HG03558 (cell line): Measurements from ENCODE around the gene BICRA.
"Not testable (repeated sequence)": the region's sequence is repeated elsewhere in the genome, so short reads cannot be mapped to it uniquely, and the experiment has no call there.

Experiments used
- ATAC-seq: cut with Tn5 transposase; IDR thresholded peaks from one replicate; pipeline ENCODE4 v1.9.1; 2021; ENCODE audit warnings: moderate number of reproducible peaks; ENCODE audit not compliant: unreplicated experiment; ENCODE audit errors: extremely low read depth

The BICRA gene

DNA sequence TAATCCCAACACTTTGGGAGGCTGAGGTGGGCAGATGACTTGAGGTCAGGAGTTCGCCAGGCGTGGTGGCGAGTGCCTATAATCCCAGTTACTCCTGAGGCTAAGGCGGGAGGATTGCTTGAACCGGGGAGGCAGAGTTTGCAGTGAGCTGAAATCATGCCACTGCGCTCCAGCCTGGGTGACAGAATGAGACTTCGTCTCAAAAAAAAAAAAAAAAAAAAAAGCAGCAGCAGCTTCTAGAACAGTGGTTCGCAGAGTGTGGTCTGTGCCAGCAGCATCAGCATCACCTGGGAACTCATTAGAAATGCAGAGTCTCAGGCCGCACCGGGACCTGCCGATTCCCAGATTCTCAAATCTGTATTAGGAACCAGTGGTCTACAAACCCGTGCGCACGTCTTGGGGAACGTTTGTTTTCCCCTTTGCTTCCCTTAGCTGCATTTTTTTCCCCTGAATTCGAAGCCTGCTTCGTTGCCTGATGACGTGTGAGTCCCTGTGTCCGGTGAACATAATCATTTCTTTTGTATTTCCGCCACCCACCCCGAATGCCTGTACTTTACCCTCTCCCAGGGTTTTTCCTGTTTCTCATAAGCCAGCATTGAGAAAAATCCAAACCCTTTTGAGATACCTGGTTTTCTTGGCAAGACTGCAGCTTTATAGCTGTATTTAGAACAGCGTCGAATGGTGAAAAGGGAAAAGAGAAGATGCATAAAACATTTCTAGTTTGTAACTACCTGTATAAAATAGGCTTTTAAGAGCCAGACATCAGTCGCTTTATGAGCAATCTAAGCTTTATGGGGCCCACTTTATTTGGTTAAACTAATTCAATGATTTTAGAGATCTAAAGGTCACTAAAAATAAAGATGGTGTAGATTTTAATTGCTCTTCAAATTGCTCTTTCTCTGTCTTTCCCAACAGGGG lies 49.8 kb downstream of the BICRA start:
- ATAC-seq = no peak

DNA sequence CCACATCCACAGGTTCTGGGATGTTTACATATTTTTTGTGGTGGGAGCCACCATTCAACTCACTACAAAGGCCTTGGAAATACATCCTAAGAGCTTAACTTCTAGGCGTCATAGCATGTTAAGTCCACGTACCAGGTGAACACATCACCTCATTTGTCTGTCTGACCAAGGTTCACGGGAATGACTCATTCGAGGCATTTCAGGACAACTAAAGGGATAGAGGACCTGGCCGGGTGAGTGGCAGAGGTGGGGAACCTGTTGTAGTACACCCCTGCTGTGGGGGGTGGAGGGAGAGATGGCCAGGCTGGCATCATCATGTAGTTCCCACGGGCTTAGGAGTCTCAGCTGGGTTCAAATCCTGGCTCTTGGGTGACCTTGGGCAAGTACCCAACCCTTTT lies 51.5 kb downstream of the BICRA start:
- no peak for ATAC-seq

DNA sequence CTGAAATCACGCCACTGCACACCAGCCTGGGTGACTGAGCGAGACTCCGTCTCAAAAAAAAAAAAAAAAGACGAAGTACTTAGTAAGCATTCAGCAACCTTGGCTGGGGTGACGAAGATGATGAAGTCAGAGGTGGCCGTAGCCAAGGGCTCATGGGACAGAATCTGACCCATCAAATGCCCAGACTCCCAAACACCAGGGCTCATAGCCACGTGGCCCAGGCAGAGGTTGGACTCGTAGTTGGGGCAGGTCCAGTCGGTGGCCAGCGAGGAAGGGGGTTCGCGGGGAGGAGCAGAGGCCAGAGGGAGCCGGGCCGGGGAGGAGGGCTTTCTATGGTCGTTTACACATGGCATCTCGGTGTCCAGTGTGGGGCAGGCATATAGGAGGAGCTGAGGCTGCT lies 52.2 kb downstream of the BICRA start:
- ATAC-seq = no peak

DNA sequence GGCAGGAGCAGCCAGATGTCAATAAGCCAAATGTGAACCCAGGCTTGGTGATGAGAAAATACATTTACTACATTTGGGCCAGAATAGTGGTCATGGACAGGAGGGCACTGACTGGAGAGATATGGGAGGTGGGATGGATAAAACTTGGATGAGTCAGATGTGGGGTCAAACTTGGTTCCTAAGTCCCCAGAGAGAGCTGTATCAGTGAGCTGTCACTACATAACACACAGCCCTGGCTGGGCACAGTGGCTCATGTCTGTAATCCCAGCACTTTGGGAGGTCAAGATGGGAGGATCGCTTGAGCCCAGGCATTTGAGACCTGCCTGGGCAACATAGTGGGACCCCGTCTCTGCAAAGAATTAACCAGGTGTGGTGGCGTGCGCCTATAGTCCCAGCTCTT lies 52.7 kb downstream of the BICRA start:
- ATAC-seq = no peak

DNA sequence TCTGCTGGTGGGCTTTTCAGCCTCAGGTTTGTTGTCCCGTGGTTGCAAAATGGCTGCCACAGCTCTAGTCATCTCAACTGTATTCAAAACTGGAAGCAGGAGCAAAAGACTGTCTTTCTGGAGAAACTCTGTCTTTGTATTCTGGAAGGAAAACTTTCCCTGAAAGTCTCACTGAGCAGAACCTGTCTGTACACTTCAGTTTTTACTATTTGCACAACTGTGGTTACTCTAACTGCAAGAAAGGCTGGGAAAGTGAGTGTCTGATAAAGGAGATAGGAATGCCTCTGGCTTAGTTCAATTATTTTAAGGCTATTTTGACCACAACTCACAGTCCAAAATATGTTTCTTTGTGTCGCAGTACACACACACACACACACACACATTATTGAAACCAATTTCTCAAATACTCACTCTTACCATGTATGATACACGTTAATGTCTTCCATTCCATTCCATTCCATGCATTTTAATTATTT lies 54.5 kb downstream of the BICRA start:
- no peak for ATAC-seq

DNA sequence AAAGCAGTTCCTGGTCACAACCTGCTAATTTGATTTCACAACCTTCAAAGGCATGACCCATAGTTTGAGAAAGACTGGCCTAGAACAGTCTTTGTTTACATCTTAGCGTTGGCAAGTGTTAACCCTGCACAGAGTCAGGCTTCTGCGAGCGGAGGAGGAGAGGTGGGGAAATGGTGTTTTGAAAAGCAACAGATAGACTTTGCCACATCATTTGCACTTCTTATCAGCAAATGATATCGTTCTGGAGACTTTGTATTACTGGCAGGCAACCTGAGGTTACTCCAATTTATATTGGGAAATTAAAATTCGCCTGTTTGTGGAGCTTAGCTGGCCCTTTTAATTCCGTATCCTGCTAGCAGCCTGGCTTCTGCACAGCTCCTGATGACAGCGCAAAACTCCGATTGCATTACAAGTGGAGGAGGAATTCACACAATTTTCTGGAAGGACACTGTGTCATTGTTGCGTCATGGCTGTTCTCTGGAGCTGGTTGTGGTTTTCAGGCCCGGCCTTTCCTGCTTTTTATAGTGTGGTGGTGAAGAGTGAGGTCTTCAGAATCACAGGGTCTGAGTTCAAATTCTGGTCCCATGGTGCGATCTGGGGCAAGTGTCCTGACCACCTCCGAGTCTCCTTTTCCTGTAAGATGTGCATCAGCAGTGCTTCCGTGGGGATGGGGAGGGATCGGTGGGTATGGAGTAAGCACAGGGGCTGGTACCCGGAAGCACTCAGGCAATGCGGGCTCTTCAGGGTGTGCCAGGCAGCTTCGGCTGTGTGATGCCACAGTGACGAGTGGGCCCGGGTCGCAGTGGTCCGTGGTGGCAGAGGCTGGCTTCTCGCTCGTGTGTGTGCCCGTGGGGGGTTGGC lies 55.2 kb downstream of the BICRA start:
- ATAC-seq = no peak

DNA sequence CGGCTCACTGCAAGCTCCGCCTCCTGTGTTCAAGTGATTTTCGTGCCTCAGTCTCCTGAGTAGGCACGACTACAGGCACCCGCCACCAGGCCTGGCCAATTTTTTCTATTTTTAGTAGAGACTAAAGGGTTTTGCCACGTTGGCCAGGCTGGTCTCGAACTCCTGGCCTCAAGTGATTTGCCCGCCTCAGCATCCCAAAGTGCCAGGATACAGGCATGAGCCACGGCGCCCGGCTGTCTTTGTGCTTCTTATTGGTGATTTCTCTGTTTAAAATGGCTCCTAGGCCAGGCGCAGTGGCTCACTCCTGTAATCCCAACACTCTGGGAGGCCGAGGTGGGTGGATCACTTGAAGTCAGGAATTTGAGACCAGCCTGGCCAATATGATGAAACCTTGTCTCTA lies 59.6 kb downstream of the BICRA start:
- ATAC-seq = not testable (repeated sequence)

DNA sequence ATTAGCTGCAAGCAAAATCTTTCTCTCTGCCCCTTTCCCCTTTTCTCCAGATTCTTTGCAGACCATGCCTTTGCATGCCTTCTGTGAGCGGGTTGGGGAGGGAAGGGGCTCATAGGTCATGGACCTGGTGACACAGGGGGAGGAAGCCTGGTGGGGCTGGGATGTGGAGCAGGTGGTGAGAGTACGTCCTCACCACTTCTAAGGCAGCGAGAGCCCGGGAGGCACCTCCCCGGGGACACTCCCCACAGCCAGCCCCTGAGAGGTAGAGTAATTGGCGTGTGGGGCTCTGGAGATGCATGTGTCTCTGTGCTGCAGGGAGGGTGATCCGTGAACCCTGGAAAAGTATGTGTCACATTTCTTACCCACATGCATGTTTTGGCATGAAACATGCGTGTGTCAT lies 61.8 kb downstream of the BICRA start:
- no peak for ATAC-seq

DNA sequence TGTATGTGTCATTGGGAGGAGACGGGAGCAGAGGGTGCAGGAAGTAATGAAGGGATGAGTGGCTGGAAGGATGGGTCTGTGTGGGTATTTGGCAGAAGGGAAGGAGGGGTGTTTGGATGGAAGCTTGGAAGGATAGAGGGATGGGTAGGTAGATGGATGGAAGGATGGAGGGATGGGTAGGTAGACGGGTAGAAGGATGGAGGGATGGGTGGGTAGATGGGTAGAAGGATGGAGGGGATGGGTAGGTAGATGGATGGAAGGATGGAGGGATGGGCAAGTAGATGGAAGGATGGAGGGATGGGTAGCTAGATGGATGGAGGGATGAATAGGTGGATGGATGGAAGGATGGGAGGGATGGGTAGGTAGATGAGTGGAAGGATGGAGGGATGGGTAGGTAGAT lies 62.6 kb downstream of the BICRA start:
- ATAC-seq = no peak

DNA sequence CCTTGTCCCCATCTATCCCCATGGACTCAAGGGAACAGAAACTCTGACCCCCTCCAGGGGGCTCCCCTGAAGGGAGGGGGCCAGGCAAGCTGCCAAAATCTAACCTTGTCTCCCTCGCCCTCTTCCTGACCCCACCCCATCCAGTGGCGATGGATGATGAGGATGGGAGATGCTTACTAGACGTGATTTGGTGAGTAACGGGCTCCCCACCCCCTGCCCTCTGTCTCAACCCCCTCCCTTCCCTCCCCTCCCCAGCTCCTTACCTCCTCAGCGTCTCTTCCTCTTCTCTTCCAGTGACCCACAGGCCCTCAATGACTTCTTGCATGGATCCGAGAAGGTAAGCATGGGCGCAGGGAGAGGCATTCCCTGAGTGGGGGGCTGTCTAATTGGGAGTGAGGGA lies 64.5 kb downstream of the BICRA start:
- ATAC-seq = no peak

DNA sequence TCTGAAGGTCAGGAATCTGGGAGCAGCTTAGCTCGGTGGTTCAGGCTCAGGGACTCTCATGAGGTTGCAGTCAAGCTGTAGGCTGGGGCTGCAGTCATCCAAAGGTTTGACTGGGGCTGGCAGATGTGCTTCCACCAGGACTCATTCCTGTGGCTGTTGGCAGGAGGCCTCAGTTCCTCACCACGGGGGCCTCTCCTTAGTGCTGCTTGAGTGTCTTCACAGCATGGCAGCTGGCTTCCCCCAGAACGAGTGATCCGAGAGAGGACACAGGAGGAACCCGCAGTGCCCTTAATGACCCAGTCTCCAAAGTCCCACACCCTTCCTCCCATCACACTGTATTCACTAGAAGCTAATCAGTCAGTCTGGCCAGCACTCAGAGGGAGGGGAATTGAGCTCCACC lies 65.6 kb downstream of the BICRA start:
- ATAC-seq = no peak

DNA sequence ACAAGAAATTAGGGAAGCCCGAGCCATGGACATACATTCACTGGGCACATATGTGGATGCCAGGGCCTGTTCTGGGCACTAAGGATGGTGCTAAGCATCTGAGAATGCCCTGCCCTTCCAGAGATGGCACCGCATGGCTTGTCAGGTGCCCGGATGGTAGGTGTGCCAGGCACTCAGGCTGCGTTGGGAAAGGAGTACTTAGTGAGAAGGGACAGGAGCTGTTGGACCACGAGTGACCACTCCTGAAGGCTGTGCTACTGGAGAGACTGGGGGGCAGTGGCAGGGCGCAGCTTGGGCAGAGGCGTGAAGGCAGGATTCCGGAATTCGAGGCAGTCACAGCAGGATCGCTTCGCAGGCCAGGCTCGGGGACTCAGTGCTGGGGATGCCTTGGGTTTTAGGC lies 66.3 kb downstream of the BICRA start:
- ATAC-seq = no peak

DNA sequence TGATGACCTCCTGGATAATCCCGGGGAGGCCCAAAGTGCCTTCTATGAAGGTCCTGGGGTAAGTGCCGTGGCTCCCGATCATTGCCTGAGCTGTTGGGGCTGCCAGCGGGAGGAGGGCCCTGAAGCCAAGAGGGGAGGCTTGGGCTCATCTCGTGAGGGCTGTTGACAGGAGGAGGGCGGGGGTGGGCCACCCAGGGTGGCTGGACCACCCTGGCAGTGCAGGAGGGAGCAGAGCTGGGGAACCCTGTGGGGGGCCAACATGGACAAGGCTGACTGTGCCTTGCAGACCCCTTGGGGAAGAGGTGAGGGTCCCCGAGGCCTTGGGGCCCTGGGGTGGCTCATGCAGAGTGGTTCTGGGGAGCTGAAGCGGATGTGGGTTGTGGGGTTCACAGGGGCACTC lies 66.9 kb downstream of the BICRA start:
- no peak for ATAC-seq

DNA sequence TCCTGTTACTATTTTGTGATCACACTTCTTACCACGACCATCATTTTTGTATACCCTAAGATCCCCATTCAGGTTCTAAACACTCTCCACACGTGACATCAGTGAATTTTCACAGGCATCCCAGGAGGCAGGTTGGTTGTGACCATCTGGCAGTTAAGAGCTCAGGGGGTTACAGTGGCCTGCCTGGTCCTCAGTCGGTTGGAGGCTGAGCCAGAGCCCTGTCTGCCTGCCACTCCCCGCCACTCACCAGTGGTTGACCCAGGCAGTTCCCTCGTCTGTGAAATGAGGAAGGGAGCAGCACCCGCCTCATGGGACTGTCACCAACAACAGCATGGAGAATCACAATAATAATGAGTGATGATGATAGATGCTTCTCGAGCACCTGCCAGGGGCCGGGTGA lies 67.9 kb downstream of the BICRA start:
- ATAC-seq = no peak

DNA sequence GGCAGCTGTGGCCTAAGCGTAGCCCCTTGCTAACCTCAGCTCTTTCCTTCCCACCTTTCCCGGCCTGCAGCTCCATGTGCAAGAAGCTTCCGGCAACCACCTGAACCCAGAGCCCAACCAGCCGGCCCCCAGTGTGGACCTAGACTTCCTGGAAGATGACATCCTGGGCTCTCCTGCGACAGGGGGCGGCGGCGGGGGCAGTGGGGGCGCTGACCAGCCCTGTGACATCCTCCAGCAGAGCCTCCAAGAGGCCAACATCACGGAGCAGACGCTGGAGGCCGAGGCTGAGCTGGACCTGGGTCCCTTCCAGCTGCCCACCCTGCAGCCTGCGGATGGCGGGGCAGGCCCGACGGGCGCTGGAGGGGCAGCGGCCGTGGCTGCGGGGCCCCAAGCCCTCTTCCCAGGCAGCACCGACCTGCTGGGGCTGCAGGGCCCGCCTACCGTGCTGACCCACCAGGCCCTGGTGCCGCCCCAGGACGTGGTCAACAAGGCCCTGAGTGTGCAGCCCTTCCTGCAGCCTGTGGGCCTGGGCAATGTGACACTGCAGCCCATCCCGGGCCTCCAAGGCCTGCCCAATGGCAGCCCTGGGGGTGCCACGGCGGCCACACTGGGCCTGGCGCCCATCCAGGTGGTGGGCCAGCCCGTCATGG lies 70.4 kb downstream of the BICRA start:
- ATAC-seq = no peak

DNA sequence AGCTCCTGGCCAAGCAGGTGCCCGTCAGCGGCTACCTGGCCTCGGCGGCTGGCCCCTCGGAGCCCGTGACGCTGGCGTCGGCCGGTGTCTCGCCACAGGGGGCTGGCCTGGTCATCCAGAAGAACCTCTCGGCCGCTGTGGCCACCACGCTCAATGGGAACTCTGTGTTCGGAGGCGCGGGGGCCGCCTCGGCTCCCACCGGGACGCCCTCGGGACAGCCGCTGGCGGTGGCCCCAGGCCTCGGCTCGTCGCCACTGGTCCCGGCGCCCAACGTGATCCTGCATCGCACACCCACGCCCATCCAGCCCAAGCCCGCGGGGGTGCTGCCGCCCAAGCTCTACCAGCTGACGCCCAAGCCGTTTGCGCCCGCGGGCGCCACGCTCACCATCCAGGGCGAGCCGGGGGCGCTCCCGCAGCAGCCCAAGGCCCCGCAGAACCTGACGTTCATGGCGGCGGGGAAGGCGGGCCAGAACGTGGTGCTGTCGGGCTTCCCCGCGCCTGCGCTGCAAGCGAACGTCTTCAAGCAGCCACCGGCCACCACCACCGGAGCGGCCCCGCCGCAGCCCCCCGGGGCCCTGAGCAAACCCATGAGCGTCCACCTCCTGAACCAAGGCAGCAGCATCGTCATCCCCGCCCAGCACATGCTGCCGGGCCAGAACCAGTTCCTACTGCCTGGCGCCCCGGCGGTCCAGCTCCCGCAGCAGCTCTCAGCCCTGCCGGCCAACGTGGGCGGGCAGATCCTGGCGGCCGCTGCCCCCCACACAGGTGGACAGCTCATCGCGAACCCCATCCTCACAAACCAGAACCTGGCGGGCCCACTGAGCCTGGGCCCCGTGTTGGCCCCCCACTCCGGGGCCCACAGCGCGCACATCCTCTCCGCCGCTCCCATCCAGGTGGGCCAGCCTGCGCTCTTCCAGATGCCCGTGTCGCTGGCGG lies 71.3 kb downstream of the BICRA start:
- ATAC-seq = no peak

DNA sequence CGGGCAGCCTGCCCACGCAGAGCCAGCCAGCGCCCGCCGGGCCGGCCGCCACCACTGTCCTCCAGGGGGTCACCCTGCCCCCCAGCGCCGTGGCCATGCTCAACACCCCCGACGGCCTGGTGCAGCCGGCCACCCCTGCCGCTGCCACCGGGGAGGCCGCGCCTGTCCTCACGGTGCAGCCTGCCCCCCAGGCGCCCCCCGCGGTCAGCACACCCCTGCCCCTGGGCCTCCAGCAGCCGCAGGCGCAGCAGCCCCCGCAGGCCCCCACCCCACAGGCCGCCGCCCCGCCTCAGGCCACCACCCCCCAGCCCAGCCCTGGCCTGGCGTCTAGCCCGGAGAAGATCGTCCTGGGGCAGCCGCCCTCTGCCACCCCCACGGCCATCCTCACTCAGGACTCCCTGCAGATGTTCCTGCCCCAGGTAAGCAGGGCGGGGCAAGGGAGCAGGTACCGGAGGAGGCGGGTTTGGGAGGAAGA lies 72.0 kb downstream of the BICRA start:
- no peak for ATAC-seq

DNA sequence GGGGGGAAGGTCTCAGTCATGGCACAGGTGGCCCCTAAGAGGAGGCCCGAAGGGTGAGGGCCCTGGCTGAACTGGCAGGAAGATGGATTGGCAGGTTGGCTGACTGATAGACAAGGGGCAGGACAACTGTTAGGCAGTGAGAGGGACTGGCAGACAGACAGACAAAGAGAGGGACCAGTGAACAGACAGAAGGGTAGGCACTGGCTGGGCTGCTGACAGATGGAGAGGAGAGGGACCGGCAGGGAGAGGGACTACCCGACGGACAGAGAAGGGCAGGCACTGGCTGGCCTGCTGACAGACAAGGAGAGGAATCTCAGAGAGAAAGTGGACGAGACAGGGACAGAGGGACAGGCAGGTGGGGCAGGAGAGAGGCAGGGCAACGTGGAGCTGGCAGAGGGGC lies 72.5 kb downstream of the BICRA start:
- no peak for ATAC-seq

DNA sequence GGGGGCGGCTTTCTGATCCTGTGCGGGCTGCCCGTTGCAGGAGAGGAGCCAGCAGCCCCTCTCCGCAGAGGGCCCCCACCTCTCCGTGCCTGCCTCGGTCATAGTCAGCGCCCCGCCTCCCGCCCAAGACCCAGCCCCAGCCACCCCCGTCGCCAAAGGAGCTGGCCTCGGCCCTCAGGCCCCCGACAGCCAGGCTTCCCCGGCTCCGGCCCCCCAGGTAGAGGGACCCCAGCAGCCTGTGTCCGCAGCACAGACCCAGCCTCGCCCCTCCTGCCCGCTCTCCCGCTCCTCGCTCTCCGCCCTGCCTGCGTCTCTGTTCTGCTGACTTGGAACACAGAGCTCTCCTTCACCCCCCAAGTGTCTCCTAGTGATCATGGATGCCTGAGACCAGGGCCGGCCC lies 73.0 kb downstream of the BICRA start:
- no peak for ATAC-seq

DNA sequence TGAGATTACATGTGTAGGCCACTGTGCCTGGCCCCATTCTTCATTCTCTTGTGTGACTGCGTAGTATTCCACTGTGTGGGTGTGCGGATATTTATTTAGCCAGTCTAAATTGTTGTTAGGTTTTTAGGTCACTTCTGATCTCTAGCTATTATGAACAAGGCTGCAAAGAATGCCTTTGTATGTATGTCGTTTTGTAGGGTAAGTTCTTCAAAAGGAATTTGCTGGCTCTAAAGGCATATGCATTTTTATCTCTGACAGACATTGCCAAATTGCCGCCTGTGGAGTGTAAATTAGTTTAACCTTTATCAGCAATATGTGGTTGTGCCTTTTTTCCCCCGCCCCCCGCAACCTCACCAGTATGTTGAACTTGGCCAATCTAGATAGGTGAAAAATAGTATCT lies 74.0 kb downstream of the BICRA start:
- ATAC-seq = no peak
